Retinal pigment epithelial cell (primary cell): ENCODE measurements around the gene TAB2.
A peak's percentile ranks its signal among the peaks of the same experiment; 100 is the strongest.

Experiments used
- DNase-seq: peaks from one replicate; pipeline ENCODE4 v3.0.0-alpha.2; 2010; ENCODE audit warnings: low read depth
- H3K4me3 ChIP-seq: 2 replicates; pipeline ENCODE4 v1.5.1; 2011; ENCODE audit warnings: mild to moderate bottlenecking, low read length, control low read depth, moderate library complexity
- TF ChIP-seq, protein P1 (sequence below): conservative IDR thresholded peaks from 2 replicates; pipeline ENCODE4 v1.5.1; 2011; ENCODE audit warnings: low read depth, low read length, control low read depth, inconsistent platforms

TAB2 gene

DNA sequence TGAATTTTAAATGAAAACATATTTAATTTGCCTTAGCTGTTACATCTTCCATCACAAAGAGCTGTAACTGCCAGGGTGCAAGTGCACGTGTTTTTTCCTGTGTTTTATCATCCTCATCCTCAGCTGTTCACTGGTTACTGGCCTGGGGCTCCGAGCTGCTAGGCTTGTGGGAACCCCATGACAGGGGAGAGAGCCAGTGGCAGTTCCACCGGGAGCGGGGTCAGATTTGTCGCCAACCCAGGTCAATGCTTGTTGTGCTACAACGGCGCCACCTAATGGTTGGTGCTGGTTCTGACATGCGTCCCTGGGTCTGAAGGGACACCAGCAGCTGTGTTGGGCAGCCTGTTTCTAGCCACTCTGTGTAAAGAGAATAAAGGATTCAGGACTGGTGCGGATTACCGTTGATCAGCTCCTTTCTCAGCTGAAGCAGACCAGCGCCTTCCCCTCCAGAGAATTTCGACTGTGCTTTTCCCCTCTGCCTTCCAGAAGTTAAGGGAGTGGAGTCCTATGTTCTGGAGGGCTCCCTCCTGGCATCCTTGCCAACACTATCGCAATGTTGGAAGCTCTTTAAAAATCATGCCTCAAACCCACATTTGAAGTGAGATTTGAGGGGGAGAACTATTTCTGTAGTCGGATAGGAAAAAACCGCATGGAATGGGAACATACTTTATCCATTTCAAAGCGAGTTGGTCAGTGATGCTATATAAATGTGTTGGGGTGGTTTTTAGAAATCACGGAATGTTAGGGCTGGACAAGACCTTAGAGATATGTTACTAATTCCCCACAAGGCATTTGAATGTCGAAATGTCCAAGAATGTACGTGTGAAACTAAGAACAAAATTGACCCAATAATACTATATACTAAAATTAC is 114.6 kb downstream of the TAB2 start:
- TF ChIP-seq, protein P1, sequence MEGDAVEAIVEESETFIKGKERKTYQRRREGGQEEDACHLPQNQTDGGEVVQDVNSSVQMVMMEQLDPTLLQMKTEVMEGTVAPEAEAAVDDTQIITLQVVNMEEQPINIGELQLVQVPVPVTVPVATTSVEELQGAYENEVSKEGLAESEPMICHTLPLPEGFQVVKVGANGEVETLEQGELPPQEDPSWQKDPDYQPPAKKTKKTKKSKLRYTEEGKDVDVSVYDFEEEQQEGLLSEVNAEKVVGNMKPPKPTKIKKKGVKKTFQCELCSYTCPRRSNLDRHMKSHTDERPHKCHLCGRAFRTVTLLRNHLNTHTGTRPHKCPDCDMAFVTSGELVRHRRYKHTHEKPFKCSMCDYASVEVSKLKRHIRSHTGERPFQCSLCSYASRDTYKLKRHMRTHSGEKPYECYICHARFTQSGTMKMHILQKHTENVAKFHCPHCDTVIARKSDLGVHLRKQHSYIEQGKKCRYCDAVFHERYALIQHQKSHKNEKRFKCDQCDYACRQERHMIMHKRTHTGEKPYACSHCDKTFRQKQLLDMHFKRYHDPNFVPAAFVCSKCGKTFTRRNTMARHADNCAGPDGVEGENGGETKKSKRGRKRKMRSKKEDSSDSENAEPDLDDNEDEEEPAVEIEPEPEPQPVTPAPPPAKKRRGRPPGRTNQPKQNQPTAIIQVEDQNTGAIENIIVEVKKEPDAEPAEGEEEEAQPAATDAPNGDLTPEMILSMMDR = peak; percentile 89
- H3K4me3 ChIP-seq = no peak overlapping the region
- peak; percentile 38 for DNase-seq

DNA sequence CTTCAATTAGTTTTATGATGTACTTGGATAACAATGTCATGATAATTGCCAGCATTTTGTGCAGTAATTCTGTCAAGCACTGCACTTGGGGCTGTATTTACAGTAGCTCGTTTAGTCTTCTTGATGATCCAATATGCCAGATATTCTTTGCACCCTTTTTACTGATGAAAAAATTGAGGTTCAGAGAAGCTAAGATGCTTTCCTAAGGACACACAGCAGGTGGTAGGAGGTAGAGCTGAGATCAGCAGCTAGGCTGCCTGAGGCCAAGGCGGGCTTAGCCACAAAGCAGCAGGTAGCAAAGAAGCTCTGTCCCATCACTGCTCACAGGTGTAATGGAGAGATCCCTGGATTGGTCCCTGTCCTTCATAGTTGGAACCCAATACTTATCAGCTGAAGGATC is 115.9 kb downstream of the TAB2 start:
- no peak overlapping the region for H3K4me3 ChIP-seq
- TF ChIP-seq, protein P1 = no peak
- DNase-seq = no peak

DNA sequence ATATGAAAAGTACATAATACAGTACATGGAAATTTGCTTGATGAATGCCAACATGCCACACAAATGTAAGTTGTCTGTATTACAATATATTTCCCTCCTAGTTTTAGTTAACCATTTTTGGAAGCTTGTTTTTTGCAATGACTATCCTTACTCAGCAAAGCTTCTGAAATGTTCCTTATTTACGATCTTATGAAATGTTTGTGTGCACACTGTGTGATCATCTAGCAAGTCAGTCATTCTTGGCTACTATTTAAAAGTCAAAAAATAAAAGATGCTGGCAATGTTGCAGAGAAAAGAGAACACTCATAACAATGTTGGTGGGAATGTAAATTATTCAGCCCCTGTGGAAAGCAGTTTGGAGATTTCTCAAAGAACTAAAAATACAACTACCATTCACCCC is 116.4 kb downstream of the TAB2 start:
- TF ChIP-seq, protein P1 = no peak
- DNase-seq = no peak
- no peak overlapping the region for H3K4me3 ChIP-seq

DNA sequence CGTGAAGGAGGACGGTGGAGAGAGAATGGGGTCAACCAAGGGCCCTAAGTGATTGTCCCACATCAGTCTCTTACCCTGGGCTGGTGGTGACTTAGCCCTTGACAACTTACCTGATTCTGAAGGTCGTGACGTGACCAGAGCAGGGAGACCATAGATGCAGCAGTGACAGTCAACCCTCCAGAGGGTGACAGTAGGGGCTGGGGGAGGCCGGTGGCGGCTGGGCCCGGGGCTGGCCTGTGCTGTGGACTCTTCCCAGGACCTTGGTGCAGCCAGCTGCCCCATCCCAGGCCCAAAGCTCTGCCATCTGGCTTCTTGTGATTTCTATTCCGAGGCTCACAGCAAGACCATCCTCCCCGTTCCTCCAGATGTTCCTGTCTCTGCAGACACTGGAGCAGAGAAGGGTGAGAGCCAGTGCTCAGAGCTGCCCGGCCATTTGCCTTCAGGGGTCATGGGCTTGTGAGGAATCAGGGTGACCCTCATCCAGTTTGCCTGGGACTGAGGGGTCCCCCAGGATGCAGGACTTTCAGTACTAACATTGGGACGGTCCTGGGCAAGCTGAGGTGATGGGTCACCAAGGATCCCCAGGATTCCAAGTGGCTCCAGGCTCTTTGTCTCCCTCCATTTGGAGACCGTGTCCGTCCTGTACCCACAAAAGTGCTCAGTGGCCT is 118.5 kb downstream of the TAB2 start:
- TF ChIP-seq, protein P1 = no peak
- no peak overlapping the region for H3K4me3 ChIP-seq
- no peak for DNase-seq

DNA sequence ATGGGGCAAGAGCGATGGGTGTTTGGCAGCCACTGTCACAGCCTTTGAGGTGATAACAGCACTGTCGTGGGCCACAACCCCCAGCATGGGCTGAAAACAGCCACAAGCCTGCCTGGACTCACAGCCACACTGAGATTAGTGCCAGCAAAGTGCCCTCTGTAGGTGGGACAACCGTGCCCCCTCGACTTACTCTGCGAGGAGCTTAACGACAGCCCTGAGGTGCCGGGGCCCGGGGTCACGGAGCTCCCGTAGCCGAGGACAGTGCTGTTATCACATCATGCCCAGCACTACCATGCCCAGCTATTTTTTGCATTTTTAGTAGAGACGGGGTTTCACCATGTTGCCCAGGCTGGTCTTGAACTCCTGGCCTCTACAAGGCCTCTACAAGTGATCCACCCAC is 119.1 kb downstream of the TAB2 start:
- H3K4me3 ChIP-seq = no peak overlapping the region
- TF ChIP-seq, protein P1 = no peak
- no peak for DNase-seq

DNA sequence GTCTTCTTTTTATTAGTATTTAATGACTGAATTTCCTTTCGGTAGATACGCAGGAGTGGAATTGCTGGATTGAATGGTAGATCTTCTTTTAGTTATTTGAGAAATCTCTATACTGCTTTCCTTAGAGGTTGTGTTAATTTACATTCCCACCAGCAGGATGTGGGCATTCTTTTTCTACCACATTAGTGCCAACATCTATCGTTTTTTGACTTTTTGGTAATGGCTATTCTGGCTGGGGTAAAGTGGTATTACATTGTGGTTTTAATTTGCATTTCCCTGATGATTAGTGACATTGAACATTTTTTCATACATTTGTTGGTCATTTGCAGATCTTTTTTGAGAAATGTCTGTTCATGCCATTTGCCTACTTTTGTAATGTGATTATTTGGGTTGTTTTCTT is 119.7 kb downstream of the TAB2 start:
- TF ChIP-seq, protein P1 = no peak
- DNase-seq = no peak
- H3K4me3 ChIP-seq = no peak overlapping the region
